ENCODE measurements around the gene ZNF266. TPM values are rescaled to one million over a fixed set of nuclear protein-coding genes. Genes with fewer than 3 reads are reported as not detected.
A peak's percentile ranks its signal among the peaks of the same experiment; 100 is the strongest.

ZNF266 gene
- total RNA-seq, 4 donors from 2014 or later = 3.7 to 7.0 (median 5.3) TPM

DNA sequence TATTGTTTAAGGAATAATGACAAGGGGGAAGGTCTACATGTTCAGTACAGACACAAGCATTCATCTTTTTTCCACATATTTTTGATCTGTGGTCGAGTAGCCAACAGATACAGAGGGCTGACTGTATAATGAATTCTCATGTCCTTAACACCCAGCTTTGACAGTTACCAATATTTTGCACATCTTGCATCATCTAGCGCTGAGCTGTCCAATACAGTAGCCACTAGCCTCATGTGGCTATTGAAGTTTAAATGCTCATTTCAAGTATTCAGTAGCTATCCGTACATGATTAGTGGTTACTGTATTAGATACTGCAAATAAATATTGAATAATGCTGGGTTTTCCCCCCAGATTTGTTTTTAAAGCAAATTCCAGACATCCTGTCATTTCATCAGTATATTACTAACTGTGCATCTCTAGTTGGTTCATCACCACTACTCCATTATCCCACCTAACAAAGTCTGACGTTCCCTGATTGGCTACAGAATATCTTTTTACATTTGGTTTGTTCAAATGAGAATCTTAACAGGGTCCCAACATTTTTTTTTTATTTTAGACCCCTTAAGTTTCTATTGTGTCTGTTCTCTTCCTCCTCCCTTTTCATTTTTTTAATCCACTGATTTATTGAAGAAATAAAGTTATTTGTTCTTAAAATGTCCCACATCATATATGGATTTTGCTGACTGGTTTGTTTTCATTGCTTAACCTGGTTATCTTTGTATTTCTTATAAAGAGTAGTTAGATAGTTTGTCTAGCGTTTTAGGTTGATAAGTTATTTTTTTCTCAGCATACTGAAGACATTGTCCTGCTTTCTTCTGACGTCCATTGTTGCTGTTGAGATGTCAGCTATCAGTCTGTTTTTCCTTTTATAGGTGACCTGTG lies 64.4 kb downstream of the ZNF266 start:
- H3K36me3 ChIP-seq = peaks cover 0 to 30% of the 10 kb centered on the region in 2 donors
- intact Hi-C loops (cut with DNase I; ENCODE audit: low total_unique reads) = no loop called here

GRCh38 chr19:9362905-9363304 lies 72.5 kb downstream of the ZNF266 start, which contains the start of gene ZNF177:
ZNF177 (plus strand) TSS chr19:9363013; CDS start chr19:9378312, 15,299 bp downstream.
- H3K27me3 ChIP-seq = no peaks in the 10 kb centered on the region
- H3K4me3 ChIP-seq = peak within 1 kb of the TSS in 1 of 4 donors; percentile 21
- no peak for TF ChIP-seq POLR2A (IDR thresholded peaks at IDR 0.05)
- H3K9me3 ChIP-seq = peaks cover 0 to 18% (median 3%) of the 10 kb centered on the region in 3 donors
- ATAC-seq = no peak
- intact Hi-C loops (cut with DNase I; ENCODE audit: low total_unique reads) (no loop called here), in situ Hi-C loops (cut with MboI; ENCODE audit: low sequenced_read_pairs in 4 of 4) (no loop called here)
- H3K4me1 ChIP-seq = no peaks in the 10 kb centered on the region
- no peak within 1 kb of the TSS for H3K27ac ChIP-seq
- DNase-seq = no peak
- peaks cover 0 to 13% of the 10 kb centered on the region in 2 donors for H3K36me3 ChIP-seq

More for the DNA sequence above, 64.4 kb downstream of the ZNF266 start:
- in situ Hi-C loops (cut with MboI; ENCODE audit: low sequenced_read_pairs in 4 of 4) = no loop called here
- Histone ChIP-seq H3K27me3 (no peaks in the 10 kb centered on the region), H3K4me1 (no peaks in the 10 kb centered on the region), H3K27ac (no peak overlapping the region), H3K9me3 (peaks cover 0 to 34% (median 3%) of the 10 kb centered on the region in 3 donors), H3K4me3 (no peak overlapping the region)
- no peak for TF ChIP-seq POLR2A (IDR thresholded peaks at IDR 0.05)
- TF ChIP-seq, protein P1, sequence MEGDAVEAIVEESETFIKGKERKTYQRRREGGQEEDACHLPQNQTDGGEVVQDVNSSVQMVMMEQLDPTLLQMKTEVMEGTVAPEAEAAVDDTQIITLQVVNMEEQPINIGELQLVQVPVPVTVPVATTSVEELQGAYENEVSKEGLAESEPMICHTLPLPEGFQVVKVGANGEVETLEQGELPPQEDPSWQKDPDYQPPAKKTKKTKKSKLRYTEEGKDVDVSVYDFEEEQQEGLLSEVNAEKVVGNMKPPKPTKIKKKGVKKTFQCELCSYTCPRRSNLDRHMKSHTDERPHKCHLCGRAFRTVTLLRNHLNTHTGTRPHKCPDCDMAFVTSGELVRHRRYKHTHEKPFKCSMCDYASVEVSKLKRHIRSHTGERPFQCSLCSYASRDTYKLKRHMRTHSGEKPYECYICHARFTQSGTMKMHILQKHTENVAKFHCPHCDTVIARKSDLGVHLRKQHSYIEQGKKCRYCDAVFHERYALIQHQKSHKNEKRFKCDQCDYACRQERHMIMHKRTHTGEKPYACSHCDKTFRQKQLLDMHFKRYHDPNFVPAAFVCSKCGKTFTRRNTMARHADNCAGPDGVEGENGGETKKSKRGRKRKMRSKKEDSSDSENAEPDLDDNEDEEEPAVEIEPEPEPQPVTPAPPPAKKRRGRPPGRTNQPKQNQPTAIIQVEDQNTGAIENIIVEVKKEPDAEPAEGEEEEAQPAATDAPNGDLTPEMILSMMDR (IDR thresholded peaks at IDR 0.05 in 4 of 5, conservative IDR thresholded peaks at IDR 0.05 in 1 of 5) = no peak
- ATAC-seq (no peak), DNase-seq (no peak)

Other genes starting within 250 kb of the ZNF266 start
- gene OR7D4, start 216.0 kb downstream of the ZNF266 start, total RNA-seq = not detected
- not detected for gene OR7E24, start 184.6 kb downstream of the ZNF266 start, total RNA-seq
- gene ZNF699, start 125.7 kb downstream of the ZNF266 start, total RNA-seq = 1 to 10 TPM in 3 of 4 donors, under 1 TPM in 1; 0.87 to 4.1 (median 1.8) TPM
- 1 to 10 TPM; 1.4 to 3.8 (median 3.0) TPM for gene ZNF559, start 111.4 kb downstream of the ZNF266 start, total RNA-seq
- under 1 TPM; 0.19 to 0.56 (median 0.34) TPM for gene ZNF177, start 72.6 kb downstream of the ZNF266 start, total RNA-seq
- gene ZNF560, start 63.0 kb upstream of the ZNF266 start, total RNA-seq = under 1 TPM in 1 of 4 donors, not detected in 3; 0.20 TPM
- gene ZNF426, start 103.1 kb upstream of the ZNF266 start, total RNA-seq = 1 to 10 TPM; 3.2 to 4.8 (median 3.8) TPM
- gene ZNF121, start 148.9 kb upstream of the ZNF266 start, total RNA-seq = 10 to 100 TPM; 11.2 to 21.9 (median 14.6) TPM
- gene ZNF561, start 185.7 kb upstream of the ZNF266 start, total RNA-seq = 10 to 100 TPM in 3 of 4 donors, 1 to 10 TPM in 1; 8.7 to 17.5 (median 14.4) TPM
- gene ZNF562, start 239.5 kb upstream of the ZNF266 start, total RNA-seq = 1 to 10 TPM; 3.0 to 8.1 (median 6.6) TPM

Measured in gastrocnemius medialis (tissue), 4 donors.